ENCODE measurements around the gene COMMD9.
A peak's percentile ranks its signal among the peaks of the same experiment; 100 is the strongest.

COMMD9 gene

DNA sequence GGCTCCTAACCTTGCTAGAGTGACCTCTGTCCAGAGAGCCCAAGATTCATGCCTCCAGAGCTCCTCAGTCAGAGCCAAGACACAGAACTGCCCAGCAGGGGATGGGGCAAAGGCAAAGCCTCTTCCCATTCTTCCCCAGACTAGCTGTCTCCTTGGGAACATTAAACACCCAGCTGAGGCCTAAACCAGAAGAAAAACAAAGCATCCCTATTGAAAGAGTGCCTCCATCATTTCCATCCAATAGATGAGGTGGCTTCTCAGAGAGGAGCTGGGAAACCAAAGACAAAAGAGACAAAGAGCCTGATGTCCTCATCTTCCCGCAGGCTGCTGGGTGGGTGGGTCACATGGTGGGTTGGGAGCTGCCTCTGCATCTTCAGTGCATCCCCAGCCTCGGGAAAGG is 37.4 kb downstream of the COMMD9 start:
- DNase-seq = no peak

GRCh38 chr11:36249246-36249645 is 40.0 kb downstream of the COMMD9 start:
- no peak for DNase-seq

DNA sequence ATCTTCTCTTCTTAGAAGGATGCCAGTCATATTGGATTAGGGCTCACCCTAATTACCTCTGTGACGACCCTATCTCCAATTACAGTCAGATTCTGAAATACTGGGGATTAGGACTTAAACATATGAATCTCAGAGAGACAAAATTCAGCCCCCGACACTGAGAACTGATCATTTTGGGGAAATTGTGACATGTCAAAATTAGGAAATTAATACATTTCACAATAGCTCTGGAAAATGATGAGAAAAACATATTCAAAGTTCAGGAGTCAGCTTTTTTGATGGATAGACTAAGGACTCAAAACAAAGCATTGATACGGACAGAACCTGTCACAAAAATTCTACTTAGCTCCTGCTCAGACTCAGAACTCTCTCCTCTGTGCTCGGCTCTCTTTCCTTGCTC is 40.8 kb downstream of the COMMD9 start:
- DNase-seq = no peak

- DNase-seq = no peak
These were observed 41.7 kb downstream of the COMMD9 start for GRCh38 chr11:36247493-36247892.

- DNase-seq = no peak
These were observed 45.6 kb downstream of the COMMD9 start for GRCh38 chr11:36243641-36244040.

- DNase-seq = peak; percentile 10
These were observed 47.7 kb downstream of the COMMD9 start for GRCh38 chr11:36241497-36241896.

GRCh38 chr11:36240801-36241200 is 48.4 kb downstream of the COMMD9 start:
- DNase-seq = peak; percentile 85

DNA sequence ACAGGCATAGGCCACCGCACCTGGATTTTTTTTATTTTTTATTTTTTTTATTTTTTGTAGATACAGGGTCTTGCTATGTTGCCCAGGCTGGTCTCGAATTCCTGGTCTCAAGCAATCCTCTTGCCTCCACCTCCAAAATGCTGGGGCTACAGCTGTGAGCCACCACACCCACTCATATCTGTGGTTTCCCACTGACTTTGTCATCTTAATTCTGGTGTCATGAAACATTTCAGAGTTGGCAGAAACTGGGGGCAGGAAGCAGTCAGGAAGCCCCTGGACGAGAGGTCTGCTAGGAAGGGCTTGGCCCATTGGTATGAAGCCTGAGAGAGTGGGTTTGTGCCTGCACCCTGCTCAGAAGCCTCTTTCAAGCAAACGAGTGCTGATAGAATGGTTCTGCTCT is 49.1 kb downstream of the COMMD9 start:
- DNase-seq = no peak

DNA sequence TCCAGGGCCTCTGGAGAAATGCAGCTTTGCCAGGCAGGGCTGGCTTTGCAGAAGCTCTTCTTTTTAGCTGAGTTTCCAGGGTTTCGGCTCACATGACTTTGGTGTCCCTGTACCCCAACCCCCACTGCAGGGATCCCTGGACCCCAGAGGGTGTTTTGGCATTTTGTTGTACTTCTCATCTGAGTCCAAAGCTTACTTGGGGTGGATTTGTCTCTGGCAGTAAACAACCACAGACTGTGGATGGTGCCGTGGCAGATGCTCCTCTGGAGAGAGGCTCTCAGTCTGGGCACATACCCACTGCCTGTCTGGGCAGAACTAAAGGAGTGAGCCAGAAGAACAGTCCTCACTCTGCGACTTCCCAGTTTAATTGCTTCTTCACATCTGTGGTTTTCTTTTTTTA is 49.6 kb downstream of the COMMD9 start:
- DNase-seq = no peak

GRCh38 chr11:36238881-36239280 is 50.3 kb downstream of the COMMD9 start:
- DNase-seq = no peak

- no peak for DNase-seq
These were observed 51.1 kb downstream of the COMMD9 start for GRCh38 chr11:36238036-36238631.

- no peak for DNase-seq
These were observed 51.8 kb downstream of the COMMD9 start for GRCh38 chr11:36237391-36237790.

DNA sequence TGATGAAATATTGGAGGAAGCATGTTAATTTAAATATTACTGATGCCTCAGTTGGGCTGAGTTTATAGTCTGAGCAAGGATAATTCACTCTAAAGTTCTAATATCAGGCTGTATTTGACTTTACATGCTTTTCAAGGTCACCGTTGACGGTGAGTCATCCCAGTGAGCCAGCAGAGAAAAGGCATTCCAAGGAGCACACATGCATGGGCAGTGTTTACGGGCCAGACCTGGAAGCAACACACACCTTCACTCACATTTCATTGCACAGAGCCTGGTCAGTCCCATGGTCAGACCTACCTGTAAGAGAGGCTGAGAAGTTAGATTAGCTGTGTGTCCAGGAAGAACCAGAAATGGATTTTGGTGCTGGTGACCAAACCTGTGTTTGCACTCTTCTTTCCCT is 53.5 kb downstream of the COMMD9 start:
- no peak for DNase-seq

DNA sequence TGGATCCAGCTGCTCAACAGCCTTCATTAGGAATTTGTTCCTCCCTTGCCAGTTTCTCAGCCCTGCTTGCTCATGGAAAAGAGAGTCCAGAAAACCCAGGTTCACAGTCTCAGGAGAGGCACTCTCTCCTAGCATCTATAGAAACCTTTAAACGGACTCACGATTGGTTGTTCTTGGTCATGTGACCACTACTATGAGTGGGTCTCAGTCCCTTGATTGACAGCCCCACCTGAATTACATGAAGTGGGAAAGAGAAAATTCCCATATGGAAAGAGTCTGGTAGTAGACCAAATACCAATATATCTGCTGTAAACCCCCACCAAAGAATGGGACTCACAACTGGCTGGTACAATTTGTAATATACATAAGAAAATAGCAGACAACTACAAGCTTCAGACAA is 54.4 kb downstream of the COMMD9 start:
- no peak for DNase-seq

DNA sequence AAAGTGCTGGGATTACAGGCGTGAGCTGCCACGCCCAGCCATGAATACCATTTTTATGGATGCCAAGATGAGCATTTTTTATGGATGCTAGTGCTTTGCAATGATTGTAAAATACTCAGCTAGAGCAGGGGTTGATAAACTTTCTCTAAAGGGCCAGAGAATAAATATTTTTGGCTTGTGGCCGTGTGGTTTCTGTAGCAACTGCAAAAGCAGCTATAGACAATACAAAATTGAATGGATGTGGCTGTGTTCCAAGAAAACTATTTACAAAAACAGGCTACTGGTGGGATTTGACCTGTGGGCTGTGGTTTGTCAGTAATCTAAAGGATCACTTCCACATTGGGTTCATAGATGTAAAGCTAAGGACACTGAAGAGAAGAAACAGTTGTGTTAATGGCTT is 56.0 kb downstream of the COMMD9 start:
- no peak for DNase-seq

DNA sequence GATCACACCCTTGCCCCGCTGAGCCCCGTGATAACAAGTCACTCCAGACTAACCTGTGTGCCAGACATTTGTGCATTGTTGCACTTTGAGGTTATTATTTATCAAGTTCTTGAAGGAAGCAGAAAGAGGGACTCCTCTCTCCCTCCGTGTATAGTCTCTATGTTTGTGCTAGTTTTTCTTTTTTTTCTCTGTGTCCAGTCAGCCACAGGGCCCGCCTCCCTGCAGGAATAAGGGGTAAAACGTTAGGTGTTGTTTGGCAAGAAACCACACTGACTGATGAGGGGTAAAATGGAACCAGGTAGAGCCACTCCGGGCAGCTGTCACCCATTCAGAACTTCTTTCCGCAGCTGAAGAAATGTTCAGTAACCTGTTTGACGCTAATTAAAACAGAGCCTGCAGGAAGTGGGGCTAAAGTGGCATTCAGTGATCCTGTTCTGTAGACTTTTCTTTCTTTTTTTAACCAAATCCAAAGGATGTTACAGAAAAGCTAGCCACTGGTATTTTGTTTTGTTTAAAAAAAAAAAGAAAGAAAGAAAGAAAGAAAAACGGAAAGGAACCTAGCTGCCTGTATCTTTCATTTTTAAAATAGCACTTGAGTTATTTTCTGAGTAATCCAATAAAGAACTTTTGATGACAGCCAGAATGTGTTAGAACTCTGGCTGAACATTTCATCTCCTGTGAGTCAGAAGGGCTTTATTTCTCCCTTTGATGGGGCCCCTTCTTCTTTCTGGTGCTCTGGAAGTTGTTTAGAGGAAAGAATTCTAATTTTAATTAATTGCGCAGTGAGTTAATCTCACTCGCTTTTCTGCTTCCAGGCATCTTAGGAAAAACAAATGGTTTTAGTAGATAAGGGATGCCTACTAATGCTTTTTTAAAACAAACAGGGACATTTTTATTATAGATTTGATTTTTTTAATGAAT is 58.2 kb downstream of the COMMD9 start:
- DNase-seq = no peak

DNA sequence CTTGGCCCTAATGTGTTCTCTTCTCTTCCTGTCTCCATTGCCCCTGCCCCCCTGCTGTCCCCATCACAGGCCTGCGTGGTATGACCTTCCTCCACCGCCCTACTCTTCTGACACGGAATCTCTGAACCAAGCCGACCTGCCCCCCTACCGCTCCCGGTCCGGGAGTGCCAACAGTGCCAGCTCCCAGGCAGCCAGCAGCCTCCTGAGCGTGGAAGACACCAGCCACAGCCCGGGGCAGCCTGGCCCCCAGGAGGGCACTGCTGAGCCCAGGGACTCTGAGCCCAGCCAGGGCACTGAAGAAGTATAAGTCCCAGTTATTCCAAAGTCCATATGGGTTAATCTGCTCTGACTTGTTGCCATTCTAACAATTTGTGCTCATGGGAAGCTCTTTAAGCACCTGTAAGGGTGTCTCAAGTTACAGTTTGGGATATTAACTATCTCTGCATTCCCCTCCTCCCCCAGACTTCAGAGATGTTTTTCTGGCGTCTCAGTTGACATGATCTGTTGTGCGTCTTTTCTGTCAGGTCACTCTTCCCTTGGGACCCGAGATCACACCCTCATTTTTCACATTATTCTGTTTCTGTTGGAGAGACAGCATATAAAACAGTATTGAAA is 60.0 kb downstream of the COMMD9 start:
- no peak for DNase-seq

DNA sequence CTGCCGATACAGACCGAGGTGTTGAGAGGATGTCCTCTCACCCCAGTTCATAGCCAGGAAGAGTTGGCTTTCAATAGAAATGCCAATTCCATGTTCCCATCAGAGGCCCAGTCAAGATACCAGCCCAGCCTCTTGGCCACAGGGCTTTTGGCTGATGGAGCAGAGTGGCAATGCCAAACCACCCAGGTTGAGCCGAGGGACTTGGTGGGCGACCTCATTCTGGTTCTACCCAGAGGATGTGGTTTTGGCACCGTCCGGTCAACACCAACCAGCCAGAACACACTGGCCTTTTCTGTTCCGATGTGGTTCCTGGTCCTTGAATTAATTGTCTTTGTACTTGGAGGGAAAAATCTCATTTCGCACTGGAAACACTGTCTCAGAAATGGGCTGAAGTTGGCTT is 60.5 kb downstream of the COMMD9 start:
- DNase-seq = no peak

GRCh38 chr11:36227044-36227443 is 62.2 kb downstream of the COMMD9 start:
- DNase-seq = no peak

DNA sequence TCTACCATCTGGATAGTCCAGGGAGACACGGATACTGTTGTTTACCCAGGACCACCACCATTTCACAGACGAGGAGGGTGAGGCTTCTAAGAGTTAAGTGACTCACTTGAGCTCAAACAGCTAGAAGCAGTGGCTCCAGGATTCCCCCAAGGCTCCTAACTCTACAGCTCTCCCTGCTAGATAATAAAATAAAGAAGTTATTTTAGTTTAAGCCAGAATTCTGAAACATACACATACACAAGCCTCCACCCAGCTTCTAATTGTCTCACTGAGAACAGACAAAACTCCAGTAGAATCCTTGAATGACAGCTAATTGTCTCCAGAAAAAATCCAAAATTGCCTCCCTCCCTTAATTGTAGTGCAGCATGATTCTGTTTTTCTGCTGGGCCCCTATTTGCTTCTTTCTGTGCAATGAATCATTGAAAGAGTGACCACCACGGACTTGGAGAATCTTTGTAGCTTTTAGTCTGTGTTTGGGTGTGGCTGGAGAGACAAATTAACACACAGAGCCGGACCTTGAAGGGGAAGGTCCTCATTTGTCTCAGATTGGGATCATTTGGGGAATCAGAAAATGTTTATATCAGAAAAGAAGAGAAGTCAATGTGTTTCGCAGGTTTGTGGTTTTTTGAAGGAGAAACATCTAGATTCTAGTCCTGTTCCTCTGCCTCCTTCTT is 64.9 kb downstream of the COMMD9 start:
- DNase-seq = no peak

GRCh38 chr11:36222831-36223635 is 66.2 kb downstream of the COMMD9 start:
- DNase-seq = no peak
